HL-60/S4 (cell line): ENCODE data around the gene DACH1.

Experiments used
- in situ Hi-C: fragments of 300-500 bp; cut with MboI; formaldehyde crosslinking; loops from 2 replicates; pipeline ENCODE4 v1.14.3; 2022; ENCODE audit warnings: low sequenced_read_pairs

Gene DACH1

GRCh38 chr13:71831716-71832115, 35.3 kb downstream of the DACH1 start:
- in situ Hi-C loops: no loop called here

DNA sequence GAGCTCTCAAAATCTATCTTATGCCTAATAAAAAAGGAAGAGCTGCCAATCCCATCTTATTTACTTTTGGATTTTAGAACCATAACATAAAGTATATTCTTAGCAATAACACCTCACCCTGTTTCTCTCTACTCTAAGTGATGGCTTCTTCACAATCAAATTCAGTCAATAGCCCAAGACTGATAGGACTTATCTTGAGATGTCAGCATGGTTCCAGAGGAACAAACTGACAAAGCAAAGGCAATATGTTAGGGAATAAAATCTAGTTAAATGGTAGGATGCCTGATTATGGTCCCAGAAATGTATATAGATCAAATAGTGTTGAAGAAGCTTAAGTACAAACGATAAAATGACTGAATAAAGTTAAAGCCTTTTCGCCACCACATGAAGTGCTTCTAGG, 36.3 kb downstream of the DACH1 start:
- in situ Hi-C loops: no loop called here

GRCh38 chr13:71830323-71830722, 36.7 kb downstream of the DACH1 start:
- in situ Hi-C loops: no loop called here

DNA sequence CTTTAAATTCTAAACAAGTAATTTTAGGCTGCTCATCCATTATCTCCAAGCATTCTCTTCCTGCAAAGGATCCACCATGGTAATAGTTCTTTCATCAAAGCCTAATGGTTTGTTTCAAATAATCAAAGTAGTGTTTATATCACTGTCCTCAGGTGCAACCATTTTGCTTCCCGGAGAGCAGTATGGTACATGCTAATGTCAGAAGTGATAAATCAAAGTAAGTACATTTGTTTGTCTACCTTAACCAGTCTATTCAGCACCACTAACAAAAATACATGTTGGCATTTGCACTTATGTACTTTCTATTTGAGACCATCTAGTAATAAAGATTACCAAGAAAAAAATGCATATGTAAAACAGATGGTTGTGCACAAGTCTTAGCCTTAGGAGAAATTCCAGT, 37.5 kb downstream of the DACH1 start:
- in situ Hi-C loops: no loop called here

GRCh38 chr13:71828564-71828963, 38.4 kb downstream of the DACH1 start:
- in situ Hi-C loops: no loop called here

DNA sequence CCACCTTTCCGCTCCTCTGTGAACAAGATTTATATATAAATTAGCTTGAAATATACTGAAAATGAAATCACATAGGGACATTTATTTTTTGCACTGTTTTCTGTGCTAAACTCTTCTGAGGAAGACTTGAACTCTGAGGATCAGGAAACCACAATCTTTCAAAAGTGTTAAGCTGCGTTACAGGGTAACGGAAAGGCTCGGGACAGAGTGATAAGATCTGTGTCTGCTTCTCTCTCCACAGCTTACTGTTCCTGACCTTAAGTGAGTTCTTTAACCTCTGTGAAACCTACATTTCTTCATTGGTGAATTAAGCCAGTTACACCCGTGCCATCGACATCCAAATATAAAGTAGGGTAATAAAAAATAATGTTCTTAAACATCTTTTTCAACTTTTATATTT, 38.9 kb downstream of the DACH1 start:
- in situ Hi-C loops: no loop called here

DNA sequence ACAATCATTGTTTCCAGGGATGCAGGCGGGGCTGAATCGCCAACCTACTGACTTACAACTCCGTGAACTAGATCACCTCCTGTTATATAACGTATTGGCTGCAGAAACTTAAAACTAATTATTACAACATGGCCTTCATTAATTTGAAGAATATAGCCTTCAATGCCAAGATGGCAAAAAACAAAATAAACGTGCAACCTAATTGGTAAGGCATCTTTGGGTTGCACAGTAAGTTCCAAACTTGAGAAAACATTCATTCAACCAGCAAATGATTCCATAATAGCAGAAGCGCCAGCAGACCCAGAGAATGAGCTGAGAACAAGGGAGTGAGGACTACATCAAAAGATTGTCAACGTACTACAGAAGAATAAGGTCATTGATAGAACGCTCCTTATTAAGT, 39.8 kb downstream of the DACH1 start:
- in situ Hi-C loops: no loop called here

DNA sequence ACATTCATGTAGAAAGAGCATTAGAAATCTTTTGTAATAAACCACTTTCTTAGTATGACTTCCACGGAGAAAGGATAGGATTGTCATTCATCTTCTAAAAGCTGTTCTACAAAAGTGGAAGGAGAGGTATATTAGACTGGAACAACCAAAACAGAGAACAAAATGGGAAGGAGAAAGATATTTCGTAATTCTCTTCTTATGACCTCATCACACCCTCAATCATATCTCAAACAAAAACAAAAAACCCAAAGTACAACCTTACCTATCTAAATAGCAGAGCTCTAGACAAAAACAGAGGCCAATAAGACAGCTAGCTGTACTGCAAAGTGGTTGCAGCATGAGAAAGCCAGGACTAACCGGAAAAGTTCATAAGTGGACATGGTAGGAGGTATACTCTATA, 46.3 kb downstream of the DACH1 start:
- in situ Hi-C loops: no loop called here

GRCh38 chr13:71817335-71817734, 49.7 kb downstream of the DACH1 start:
- in situ Hi-C loops: no loop called here

- in situ Hi-C loops: no loop called here
These were observed 52.1 kb downstream of the DACH1 start for GRCh38 chr13:71814806-71815360.

GRCh38 chr13:71813187-71813586, 53.8 kb downstream of the DACH1 start:
- in situ Hi-C loops: no loop called here

DNA sequence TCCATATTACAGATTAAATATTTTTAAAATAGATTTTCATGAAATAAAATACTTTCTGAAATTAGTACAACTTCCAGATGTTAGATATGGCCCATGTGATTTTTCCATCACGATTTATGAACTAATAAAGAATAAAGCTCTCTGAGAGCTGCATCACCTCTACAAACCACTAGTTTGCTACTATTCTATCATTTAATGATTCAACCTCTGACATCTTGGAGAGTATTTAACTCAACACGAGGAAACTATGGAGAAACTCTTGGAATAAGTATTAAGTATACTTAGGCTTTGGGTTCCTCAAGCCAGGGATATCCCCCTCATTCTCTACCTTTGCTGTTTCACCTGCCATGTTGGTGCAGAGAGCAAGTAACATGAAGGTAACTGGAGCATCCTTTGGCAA, 55.7 kb downstream of the DACH1 start:
- in situ Hi-C loops: no loop called here

DNA sequence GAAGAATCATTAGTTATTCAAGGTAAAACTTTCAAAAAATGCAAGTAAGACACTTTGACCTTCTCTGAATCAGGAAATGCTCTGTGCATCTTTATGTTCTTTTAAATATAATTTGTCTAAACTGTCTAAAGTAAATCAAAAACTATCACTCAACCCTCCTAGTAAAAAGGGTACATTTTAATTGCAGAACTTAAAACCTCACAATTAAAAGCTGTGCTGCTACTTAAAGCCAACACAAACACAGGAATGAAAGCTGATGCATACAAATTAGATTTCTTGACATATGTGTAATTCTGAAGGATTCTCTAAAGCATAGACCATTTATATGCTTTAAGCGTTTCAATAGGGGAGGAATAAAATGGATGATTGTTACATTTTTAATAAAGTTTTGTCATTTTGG, 58.3 kb downstream of the DACH1 start:
- in situ Hi-C loops: no loop called here

GRCh38 chr13:71806886-71807285, 60.1 kb downstream of the DACH1 start:
- in situ Hi-C loops: no loop called here

- in situ Hi-C loops: no loop called here
These were observed 63.9 kb downstream of the DACH1 start for GRCh38 chr13:71803066-71803465.

- in situ Hi-C loops: no loop called here
These were observed 65.2 kb downstream of the DACH1 start for GRCh38 chr13:71801781-71802180.

DNA sequence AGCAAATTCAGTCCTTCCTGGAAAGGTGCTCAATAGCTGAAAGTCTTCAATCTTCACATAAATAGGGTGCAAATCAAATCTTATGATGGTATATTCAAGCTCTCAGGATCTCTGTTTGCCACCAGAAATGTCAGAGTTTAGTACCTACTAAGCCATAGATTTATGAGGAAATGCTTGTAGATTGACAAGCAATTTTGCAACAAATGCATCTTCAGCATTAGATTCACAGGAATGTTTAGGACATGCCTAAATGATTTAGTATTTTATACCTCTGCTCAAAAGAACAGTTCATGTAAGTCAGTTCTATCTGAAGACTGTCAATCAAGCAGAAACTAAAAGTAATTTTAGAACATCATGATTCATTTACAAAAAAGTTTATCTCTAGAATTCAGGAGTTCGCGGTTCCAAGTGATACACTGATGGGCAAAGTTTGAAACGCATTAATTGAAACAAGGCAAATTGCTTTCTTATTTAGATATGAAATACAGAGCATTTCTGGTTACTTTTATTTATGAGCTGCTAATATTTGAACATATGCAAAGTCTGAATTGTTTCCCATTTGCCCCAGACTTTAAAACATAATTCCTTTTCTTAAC, 65.7 kb downstream of the DACH1 start:
- in situ Hi-C loops: no loop called here

GRCh38 chr13:71799324-71799723, 67.7 kb downstream of the DACH1 start:
- in situ Hi-C loops: no loop called here

DNA sequence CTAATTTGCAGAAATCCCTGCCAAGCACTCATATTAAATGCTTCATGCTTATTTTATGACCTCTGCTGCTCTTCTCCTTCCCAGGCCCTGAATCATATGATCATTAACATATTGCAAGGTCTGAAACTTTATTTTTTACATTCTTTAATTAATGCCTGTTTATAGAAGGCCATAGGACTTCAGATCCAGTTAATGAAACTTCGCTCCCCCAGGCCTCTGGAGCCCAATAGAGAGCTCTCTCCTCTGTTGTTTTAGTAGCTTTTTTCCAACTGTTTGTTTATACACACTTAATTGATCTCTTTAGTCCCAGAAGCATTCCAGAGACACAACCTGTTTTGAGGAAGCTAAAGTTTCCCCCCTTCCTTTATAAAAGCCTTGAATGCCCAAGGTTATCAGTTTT, 68.3 kb downstream of the DACH1 start:
- in situ Hi-C loops: no loop called here

GRCh38 chr13:71797517-71797916, 69.5 kb downstream of the DACH1 start:
- in situ Hi-C loops: no loop called here

- in situ Hi-C loops: no loop called here
These were observed 77.2 kb downstream of the DACH1 start for GRCh38 chr13:71789693-71790329.

GRCh38 chr13:71789037-71789436, 78.0 kb downstream of the DACH1 start:
- in situ Hi-C loops: no loop called here

DNA sequence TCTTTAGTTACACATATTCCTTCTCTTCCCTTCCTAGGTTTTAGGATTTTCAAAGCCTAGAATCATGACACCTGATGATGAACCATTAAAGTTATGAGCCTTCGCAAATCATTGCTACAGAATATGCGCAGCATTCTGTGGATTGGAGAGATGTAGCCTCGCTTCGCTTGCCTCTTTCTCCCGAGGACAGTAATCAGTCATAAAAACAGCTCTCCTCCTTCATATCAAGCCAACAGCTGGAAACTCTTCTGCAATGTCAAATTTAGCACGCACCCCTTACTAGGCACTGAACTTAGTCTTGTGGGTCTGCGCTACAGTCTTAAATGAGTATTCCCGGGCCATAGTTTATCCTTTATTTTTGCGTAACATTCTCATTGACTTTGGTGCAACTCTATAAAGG, 79.6 kb downstream of the DACH1 start:
- in situ Hi-C loops: no loop called here
